Measurements from ENCODE around the gene CASP7.
"Not testable (repeated sequence)": the region's sequence is repeated elsewhere in the genome, so short reads cannot be mapped to it uniquely, and the experiment has no call there.

Gene CASP7

DNA sequence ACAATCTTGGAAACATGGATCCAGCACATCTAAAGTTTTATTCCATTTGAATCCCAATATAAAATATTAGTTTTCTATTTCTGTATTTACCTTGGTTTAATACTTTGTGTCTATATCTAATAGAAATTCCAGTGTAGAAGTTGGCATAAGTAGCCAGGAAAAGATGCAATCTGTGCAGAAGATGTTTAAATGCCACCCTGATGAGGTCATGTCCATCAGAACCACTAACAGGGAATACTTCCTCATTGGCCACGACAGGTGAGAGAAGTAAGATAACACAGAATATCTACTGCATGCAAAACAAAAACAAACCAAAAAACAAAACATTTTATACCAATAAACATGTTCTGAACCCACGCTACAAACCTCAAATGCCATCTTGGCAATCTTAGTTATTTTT lies 87.5 kb downstream of the CASP7 start:
- TF ChIP-seq, protein P1, sequence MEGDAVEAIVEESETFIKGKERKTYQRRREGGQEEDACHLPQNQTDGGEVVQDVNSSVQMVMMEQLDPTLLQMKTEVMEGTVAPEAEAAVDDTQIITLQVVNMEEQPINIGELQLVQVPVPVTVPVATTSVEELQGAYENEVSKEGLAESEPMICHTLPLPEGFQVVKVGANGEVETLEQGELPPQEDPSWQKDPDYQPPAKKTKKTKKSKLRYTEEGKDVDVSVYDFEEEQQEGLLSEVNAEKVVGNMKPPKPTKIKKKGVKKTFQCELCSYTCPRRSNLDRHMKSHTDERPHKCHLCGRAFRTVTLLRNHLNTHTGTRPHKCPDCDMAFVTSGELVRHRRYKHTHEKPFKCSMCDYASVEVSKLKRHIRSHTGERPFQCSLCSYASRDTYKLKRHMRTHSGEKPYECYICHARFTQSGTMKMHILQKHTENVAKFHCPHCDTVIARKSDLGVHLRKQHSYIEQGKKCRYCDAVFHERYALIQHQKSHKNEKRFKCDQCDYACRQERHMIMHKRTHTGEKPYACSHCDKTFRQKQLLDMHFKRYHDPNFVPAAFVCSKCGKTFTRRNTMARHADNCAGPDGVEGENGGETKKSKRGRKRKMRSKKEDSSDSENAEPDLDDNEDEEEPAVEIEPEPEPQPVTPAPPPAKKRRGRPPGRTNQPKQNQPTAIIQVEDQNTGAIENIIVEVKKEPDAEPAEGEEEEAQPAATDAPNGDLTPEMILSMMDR (IDR thresholded peaks at IDR 0.05; ENCODE audit: low read depth, low read length): no peak
- no peak for DNase-seq (ENCODE audit: extremely low read depth, low read depth)

DNA sequence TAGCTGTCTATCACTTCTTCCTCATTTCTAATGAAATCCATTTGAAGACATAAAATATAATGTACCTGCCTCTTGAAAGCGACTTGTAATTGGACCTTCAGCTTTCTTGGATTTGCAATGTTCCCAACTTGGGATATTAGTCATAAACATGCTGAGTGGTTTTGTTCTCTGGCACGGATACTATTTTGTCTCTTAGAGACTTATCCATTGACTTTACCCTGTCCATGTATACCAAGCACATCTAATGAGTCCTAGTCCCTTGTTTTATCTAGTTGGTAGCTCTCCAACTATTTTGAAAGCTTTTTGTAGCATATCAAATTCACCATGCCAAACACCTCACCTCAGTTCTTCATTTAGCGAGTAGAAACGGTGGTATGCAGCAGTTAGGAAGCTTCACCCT lies 90.6 kb downstream of the CASP7 start:
- TF ChIP-seq, protein P1 (IDR thresholded peaks at IDR 0.05; ENCODE audit: low read depth, low read length): no peak
- no peak for DNase-seq (ENCODE audit: extremely low read depth, low read depth)

DNA sequence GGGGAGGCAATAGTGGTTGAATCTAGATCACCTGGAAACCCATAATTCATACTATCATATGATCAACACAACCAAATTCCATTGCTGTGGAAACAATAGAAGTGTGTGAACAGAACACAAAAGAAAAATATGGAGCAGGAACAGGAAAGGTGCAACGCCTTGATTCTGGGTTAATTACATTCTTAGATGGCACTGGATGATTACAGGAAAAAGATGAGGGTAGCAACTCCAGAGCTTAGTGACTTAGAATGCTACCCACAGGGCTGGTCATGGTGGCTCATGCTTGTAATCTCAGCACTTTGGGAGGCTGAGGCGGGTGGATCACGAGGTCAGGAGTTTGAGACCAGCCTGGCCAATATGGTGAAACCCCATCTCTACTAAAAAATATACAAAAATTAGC lies 91.4 kb downstream of the CASP7 start:
- not testable (repeated sequence) for DNase-seq (ENCODE audit: extremely low read depth, low read depth)

DNA sequence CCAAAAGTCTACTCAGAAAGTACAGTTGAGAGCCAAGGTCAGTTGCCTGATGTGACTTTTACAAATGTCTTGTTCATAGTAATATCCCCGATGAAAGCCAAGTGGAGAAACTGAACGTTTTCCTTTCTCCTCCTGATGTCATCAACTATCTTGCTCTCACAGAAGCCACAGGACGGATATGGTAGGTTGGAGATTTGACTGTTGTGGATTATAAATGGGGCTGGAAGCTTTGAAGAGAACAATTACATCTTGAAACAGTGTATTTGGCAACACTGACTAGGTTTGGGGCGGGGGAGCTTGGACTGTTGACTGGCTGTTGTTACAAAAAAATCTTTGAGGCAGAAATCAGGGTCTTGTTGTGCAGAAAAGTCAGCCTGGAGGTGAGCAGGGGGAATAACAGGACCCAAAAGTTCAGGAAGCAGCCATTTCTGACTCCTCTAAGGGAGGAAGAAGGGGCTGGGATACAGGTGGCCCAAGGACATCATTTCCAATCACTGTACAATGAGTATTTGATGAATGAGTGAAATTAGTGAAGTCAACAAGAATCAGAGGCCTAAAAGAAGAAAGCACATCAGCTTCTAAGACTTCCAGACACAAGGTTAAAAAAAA lies 96.1 kb downstream of the CASP7 start:
- DNase-seq (ENCODE audit: extremely low read depth, low read depth): no peak
- TF ChIP-seq, protein P1 (IDR thresholded peaks at IDR 0.05; ENCODE audit: low read depth, low read length): no peak

DNA sequence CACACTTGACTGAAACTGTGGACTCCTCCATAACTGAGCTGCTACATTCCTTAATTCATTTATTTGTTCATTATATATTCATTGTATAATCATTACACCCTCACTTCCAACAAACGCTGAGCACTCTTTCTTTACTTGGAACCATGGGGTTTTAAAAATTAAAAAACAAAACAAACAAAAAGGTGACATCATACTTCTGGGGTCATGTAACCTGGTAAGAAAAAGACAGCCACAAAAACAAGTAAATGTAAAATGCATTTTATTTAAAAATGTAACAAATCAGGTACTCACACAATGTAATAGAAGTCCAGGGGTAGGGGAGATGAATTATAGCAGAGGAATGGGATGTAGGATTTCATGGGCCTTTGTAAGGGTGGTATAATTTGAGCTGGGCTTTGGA lies 96.8 kb downstream of the CASP7 start:
- DNase-seq (ENCODE audit: extremely low read depth, low read depth): no peak
- TF ChIP-seq, protein P1 (IDR thresholded peaks at IDR 0.05; ENCODE audit: low read depth, low read length): no peak
